Raji (cell line): ENCODE results near the gene ERI3.

ENCODE experiments used
- POLR2A ChIP-seq: IDR thresholded peaks from 2 replicates; pipeline ENCODE4 v1.6.1; 2011; ENCODE audit warnings: low read depth, low read length, control low read depth; ENCODE audit not compliant: insufficient read depth

The ERI3 gene

GRCh38 chr1:44254392-44254910 lies 100.6 kb downstream of the ERI3 start:
- no peak for TF ChIP-seq POLR2A

GRCh38 chr1:44251989-44252671 lies 102.9 kb downstream of the ERI3 start:
- no peak for TF ChIP-seq POLR2A

GRCh38 chr1:44251486-44251885 lies 103.6 kb downstream of the ERI3 start:
- no peak for TF ChIP-seq POLR2A

GRCh38 chr1:44250068-44250781 lies 104.8 kb downstream of the ERI3 start:
- no peak for TF ChIP-seq POLR2A

- no peak for TF ChIP-seq POLR2A
Observed at GRCh38 chr1:44249543-44249942, 105.5 kb downstream of the ERI3 start.

GRCh38 chr1:44246806-44247205 lies 108.3 kb downstream of the ERI3 start:
- TF ChIP-seq POLR2A, result no peak

- no peak for TF ChIP-seq POLR2A
Observed at GRCh38 chr1:44244986-44245385, 110.1 kb downstream of the ERI3 start.

- no peak for TF ChIP-seq POLR2A
Observed at GRCh38 chr1:44243782-44244495, 111.1 kb downstream of the ERI3 start.

GRCh38 chr1:44242746-44243145 lies 112.3 kb downstream of the ERI3 start:
- TF ChIP-seq POLR2A, result no peak

GRCh38 chr1:44240802-44241671 lies 114.0 kb downstream of the ERI3 start:
- no peak for TF ChIP-seq POLR2A

- TF ChIP-seq POLR2A, result no peak
Observed at GRCh38 chr1:44239961-44240371, 115.1 kb downstream of the ERI3 start.

- TF ChIP-seq POLR2A, result no peak
Observed at GRCh38 chr1:44239331-44239960, 115.6 kb downstream of the ERI3 start.

GRCh38 chr1:44238660-44239059 lies 116.4 kb downstream of the ERI3 start:
- TF ChIP-seq POLR2A, result no peak

GRCh38 chr1:44237721-44238457 lies 117.2 kb downstream of the ERI3 start:
- no peak for TF ChIP-seq POLR2A
